ENCODE measurements around the gene SRSF10.

- TF ChIP-seq POLR2A (IDR thresholded peaks at IDR 0.05) = no peak
- TF ChIP-seq CTCF (IDR thresholded peaks at IDR 0.05) = peak in 2 of 3 experiments; percentile 19 to 24
Measured at GRCh38 chr1:23916209-23917131, 63.7 kb downstream of the SRSF10 start.
